Loucy (cell line): ENCODE measurements around the gene KRTAP17-1.
"Not testable (repeated sequence)": the region's sequence is repeated elsewhere in the genome, so short reads cannot be mapped to it uniquely, and the experiment has no call there.

Experiments
- H2AFZ ChIP-seq: fragments of 200-600 bp; sonication (generic); 2 replicates; pipeline ENCODE4 v1.6.0; 2016; ENCODE audit warnings: antibody characterized with exemption, mild to moderate bottlenecking, low read length, moderate library complexity
- H3F3A ChIP-seq: fragments of 200-600 bp; 2 replicates; pipeline ENCODE4 v1.6.0; 2016; ENCODE audit warnings: antibody characterized with exemption, low read depth, mild to moderate bottlenecking
- H3K27me3 ChIP-seq: fragments of 200-600 bp; sonication (generic); 2 replicates; pipeline ENCODE4 v1.6.1; 2014; ENCODE audit warnings: low read length, mild to moderate bottlenecking; ENCODE audit not compliant: insufficient read depth, poor library complexity, severe bottlenecking
- H3K36me3 ChIP-seq: fragments of 200-600 bp; sonication (generic); 2 replicates; pipeline ENCODE4 v1.6.1; 2016; ENCODE audit warnings: low read length; ENCODE audit not compliant: insufficient read depth
- H3K4me1 ChIP-seq: fragments of 200-600 bp; sonication (generic); 2 replicates; pipeline ENCODE4 v1.5.1; 2014; ENCODE audit warnings: low read length, mild to moderate bottlenecking; ENCODE audit not compliant: insufficient read depth, poor library complexity, severe bottlenecking
- H3K4me2 ChIP-seq: fragments of 200-600 bp; sonication (generic); 2 replicates; pipeline ENCODE4 v1.6.0; 2014; ENCODE audit warnings: antibody characterized with exemption, low read length, low read depth, mild to moderate bottlenecking; ENCODE audit not compliant: poor library complexity, severe bottlenecking
- H3K4me3 ChIP-seq: fragments of 200-600 bp; sonication (generic); 2 replicates; pipeline ENCODE4 v1.5.1; 2014; ENCODE audit warnings: low read length, mild to moderate bottlenecking, mixed read lengths; ENCODE audit not compliant: poor library complexity, severe bottlenecking
- H3K79me2 ChIP-seq: fragments of 200-600 bp; sonication (generic); 2 replicates; pipeline ENCODE4 v1.6.1; 2014; ENCODE audit warnings: low read length; ENCODE audit not compliant: insufficient read depth
- H3K9ac ChIP-seq: fragments of 200-600 bp; sonication (generic); 2 replicates; pipeline ENCODE4 v1.6.0; 2014; ENCODE audit warnings: mild to moderate bottlenecking, low read depth, low read length, moderate library complexity; ENCODE audit not compliant: poor library complexity, severe bottlenecking
- H3K9me2 ChIP-seq: fragments of 200-600 bp; sonication (generic); replicated peaks from 2 replicates; pipeline ENCODE4 v1.6.1; 2016; ENCODE audit warnings: low read depth, low read length, mixed read lengths
- H3K9me3 ChIP-seq: fragments of 200-600 bp; sonication (generic); 2 replicates; pipeline ENCODE4 v1.6.1; 2014; ENCODE audit warnings: mild to moderate bottlenecking, antibody characterized with exemption, low read length, low read depth; ENCODE audit not compliant: insufficient read depth
- H4K20me1 ChIP-seq: fragments of 200-600 bp; sonication (generic); 2 replicates; pipeline ENCODE4 v1.6.0; 2014; ENCODE audit warnings: antibody characterized with exemption, low read length, mild to moderate bottlenecking; ENCODE audit not compliant: insufficient read depth, poor library complexity, severe bottlenecking
- EZH2phosphoT487 ChIP-seq: fragments of 200-600 bp; IDR thresholded peaks from 2 replicates; pipeline ENCODE4 v1.6.1; 2018; ENCODE audit warnings: antibody characterized with exemption, mild to moderate bottlenecking, moderate library complexity, borderline replicate concordance
- TF ChIP-seq, protein P1 (sequence below): fragments of 200-600 bp; sonication (generic); conservative IDR thresholded peaks from 2 replicates; pipeline ENCODE4 v1.5.1; 2014; ENCODE audit warnings: mild to moderate bottlenecking, antibody characterized with exemption, low read length

The KRTAP17-1 gene

GRCh38 chr17:41347869-41348760 lies 32.6 kb upstream of the KRTAP17-1 start:
- Histone ChIP-seq H3K79me2 (no peaks in the 10 kb centered on the region), H2AFZ (no peak overlapping the region), H3K36me3 (no peaks in the 10 kb centered on the region), H3K4me2 (no peak overlapping the region), H3K4me3 (no peak overlapping the region), H3K27me3 (no peaks in the 10 kb centered on the region), H3F3A (no peaks in the 10 kb centered on the region), H4K20me1 (no peaks in the 10 kb centered on the region), H3K9me2 (no peaks in the 10 kb centered on the region), H3K9me3 (no peaks in the 10 kb centered on the region), H3K9ac (no peak overlapping the region), H3K4me1 (no peaks in the 10 kb centered on the region)
- no peak for TF ChIP-seq EZH2phosphoT487
- TF ChIP-seq, protein P1, sequence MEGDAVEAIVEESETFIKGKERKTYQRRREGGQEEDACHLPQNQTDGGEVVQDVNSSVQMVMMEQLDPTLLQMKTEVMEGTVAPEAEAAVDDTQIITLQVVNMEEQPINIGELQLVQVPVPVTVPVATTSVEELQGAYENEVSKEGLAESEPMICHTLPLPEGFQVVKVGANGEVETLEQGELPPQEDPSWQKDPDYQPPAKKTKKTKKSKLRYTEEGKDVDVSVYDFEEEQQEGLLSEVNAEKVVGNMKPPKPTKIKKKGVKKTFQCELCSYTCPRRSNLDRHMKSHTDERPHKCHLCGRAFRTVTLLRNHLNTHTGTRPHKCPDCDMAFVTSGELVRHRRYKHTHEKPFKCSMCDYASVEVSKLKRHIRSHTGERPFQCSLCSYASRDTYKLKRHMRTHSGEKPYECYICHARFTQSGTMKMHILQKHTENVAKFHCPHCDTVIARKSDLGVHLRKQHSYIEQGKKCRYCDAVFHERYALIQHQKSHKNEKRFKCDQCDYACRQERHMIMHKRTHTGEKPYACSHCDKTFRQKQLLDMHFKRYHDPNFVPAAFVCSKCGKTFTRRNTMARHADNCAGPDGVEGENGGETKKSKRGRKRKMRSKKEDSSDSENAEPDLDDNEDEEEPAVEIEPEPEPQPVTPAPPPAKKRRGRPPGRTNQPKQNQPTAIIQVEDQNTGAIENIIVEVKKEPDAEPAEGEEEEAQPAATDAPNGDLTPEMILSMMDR = no peak

- not testable (repeated sequence) for H3K36me3 ChIP-seq, H3F3A ChIP-seq, H3K9ac ChIP-seq, H3K27me3 ChIP-seq, H3K4me3 ChIP-seq, H3K9me2 ChIP-seq, H3K4me1 ChIP-seq, H2AFZ ChIP-seq, H4K20me1 ChIP-seq, H3K9me3 ChIP-seq, H3K4me2 ChIP-seq, H3K79me2 ChIP-seq
Measured at GRCh38 chr17:41346421-41346820, 30.9 kb upstream of the KRTAP17-1 start.

DNA sequence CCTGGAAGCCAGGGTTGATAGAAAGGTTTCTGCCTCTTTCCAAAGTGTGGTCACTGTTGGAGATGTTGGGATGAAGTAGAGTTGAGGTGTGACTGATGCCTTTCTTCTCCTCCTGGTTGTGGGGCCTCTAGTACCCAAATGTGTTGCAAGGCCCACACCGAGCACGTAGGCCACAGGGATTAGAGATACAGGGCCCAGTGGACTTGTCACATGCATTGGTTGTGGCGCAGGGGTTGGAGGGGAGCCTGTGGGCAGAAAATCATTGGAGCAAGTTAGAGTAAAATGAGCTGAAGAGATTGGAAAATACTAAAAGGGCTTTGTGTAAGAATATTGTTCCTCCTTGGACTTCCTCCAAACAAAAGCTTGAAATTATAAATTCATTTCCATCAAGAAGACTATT lies 30.5 kb upstream of the KRTAP17-1 start:
- no peaks in the 10 kb centered on the region for H3K9me2 ChIP-seq
- H3K4me2 ChIP-seq = no peak overlapping the region
- H3K9me3 ChIP-seq = no peaks in the 10 kb centered on the region
- no peaks in the 10 kb centered on the region for H4K20me1 ChIP-seq
- H3K9ac ChIP-seq = no peak overlapping the region
- TF ChIP-seq, protein P1 = no peak
- no peak for TF ChIP-seq EZH2phosphoT487
- no peaks in the 10 kb centered on the region for H3K79me2 ChIP-seq
- H3K36me3 ChIP-seq = no peaks in the 10 kb centered on the region
- no peaks in the 10 kb centered on the region for H3K27me3 ChIP-seq
- no peak overlapping the region for H3K4me3 ChIP-seq
- no peak overlapping the region for H2AFZ ChIP-seq
- no peaks in the 10 kb centered on the region for H3F3A ChIP-seq
- no peaks in the 10 kb centered on the region for H3K4me1 ChIP-seq

DNA sequence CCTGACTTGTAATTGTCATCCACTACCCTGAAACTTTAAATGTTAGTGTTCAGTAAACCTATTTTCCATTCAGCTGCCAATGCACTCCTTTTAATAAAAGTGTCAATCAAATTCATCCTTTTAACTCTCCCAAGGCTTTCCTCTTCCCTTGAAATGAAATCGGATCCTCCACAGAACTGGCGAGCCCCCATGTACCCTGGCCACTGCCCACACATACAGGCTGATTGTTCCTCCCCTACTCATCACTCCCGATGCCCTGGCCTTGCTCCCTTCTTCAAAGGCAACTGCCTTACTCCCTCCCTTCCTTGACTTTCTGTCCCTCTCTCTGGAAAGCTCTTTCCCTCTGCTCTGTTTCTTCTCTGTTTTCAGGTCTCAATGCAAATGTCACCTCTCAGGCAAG lies 27.5 kb upstream of the KRTAP17-1 start:
- H3K4me3 ChIP-seq = no peak overlapping the region
- no peaks in the 10 kb centered on the region for H3F3A ChIP-seq
- H3K9me3 ChIP-seq = no peaks in the 10 kb centered on the region
- no peaks in the 10 kb centered on the region for H3K79me2 ChIP-seq
- H2AFZ ChIP-seq = no peak overlapping the region
- H3K4me1 ChIP-seq = peaks cover 6% of the 10 kb centered on the region
- no peaks in the 10 kb centered on the region for H3K9me2 ChIP-seq
- H3K4me2 ChIP-seq = no peak overlapping the region
- H4K20me1 ChIP-seq = no peaks in the 10 kb centered on the region
- no peaks in the 10 kb centered on the region for H3K27me3 ChIP-seq
- TF ChIP-seq, protein P1 = no peak
- no peak for TF ChIP-seq EZH2phosphoT487
- H3K9ac ChIP-seq = no peak overlapping the region
- no peaks in the 10 kb centered on the region for H3K36me3 ChIP-seq
